HG03066 (cell line): ENCODE data around the gene ALK.

Experiments used
- ATAC-seq: cut with Tn5 transposase; IDR thresholded peaks from one replicate; pipeline ENCODE4 v1.9.1; 2021; ENCODE audit warnings: low read depth; ENCODE audit not compliant: unreplicated experiment

The ALK gene

GRCh38 chr2:29479401-29479800 lies 442.0 kb downstream of the ALK start:
- ATAC-seq = no peak

GRCh38 chr2:29478641-29479040 lies 442.7 kb downstream of the ALK start:
- no peak for ATAC-seq

GRCh38 chr2:29477186-29477585 lies 444.2 kb downstream of the ALK start:
- no peak for ATAC-seq

- no peak for ATAC-seq
Observed at GRCh38 chr2:29475499-29475898, 445.9 kb downstream of the ALK start.

GRCh38 chr2:29469961-29470360 lies 451.4 kb downstream of the ALK start:
- no peak for ATAC-seq

GRCh38 chr2:29469516-29469915 lies 451.9 kb downstream of the ALK start:
- ATAC-seq = no peak

- no peak for ATAC-seq
Observed at GRCh38 chr2:29463181-29463900, 458.0 kb downstream of the ALK start.

GRCh38 chr2:29462293-29462692 lies 459.1 kb downstream of the ALK start:
- ATAC-seq = no peak

- ATAC-seq = no peak
Observed at GRCh38 chr2:29460190-29460589, 461.2 kb downstream of the ALK start.

- no peak for ATAC-seq
Observed at GRCh38 chr2:29459445-29460179, 461.8 kb downstream of the ALK start.

- no peak for ATAC-seq
Observed at GRCh38 chr2:29456429-29456828, 465.0 kb downstream of the ALK start.

- ATAC-seq = no peak
Observed at GRCh38 chr2:29455200-29455860, 466.1 kb downstream of the ALK start.

GRCh38 chr2:29452036-29452435 lies 469.4 kb downstream of the ALK start:
- no peak for ATAC-seq

GRCh38 chr2:29450596-29451222 lies 470.7 kb downstream of the ALK start:
- ATAC-seq = no peak

GRCh38 chr2:29449499-29449898 lies 471.9 kb downstream of the ALK start:
- ATAC-seq = no peak

GRCh38 chr2:29448096-29448688 lies 473.2 kb downstream of the ALK start:
- no peak for ATAC-seq

GRCh38 chr2:29447513-29447912 lies 473.9 kb downstream of the ALK start:
- no peak for ATAC-seq

GRCh38 chr2:29446847-29447246 lies 474.5 kb downstream of the ALK start:
- no peak for ATAC-seq

GRCh38 chr2:29444150-29444549 lies 477.2 kb downstream of the ALK start:
- ATAC-seq = no peak

- ATAC-seq = no peak
Observed at GRCh38 chr2:29443627-29444026, 477.8 kb downstream of the ALK start.

GRCh38 chr2:29443151-29443550 lies 478.2 kb downstream of the ALK start:
- ATAC-seq = no peak
